ENCODE data around the gene OR6J1. TPM values are rescaled to one million over a fixed set of nuclear protein-coding genes. Genes with fewer than 3 reads are reported as not detected.
A peak's percentile ranks its signal among the peaks of the same experiment; 100 is the strongest.

OR6J1 gene
- total and polyA plus RNA-seq, 2 of the 13 experiments (the other 11 are each of a cell fraction or from before 2014, with no cell fraction given) = not detected

- TF ChIP-seq GLMP (CRISPR knock-in tag; IDR thresholded peaks at IDR 0.05; ENCODE audit: borderline replicate concordance) (0 out of 2 replicates have a peak, but pooled peaks have one; percentile 32), ELF3 (CRISPR knock-in tag; IDR thresholded peaks at IDR 0.05) (no peak), CAMTA2 (CRISPR knock-in tag; IDR thresholded peaks at IDR 0.05; ENCODE audit: borderline replicate concordance) (no peak), POLR2A (IDR thresholded peaks at IDR 0.05; ENCODE audit: insufficient read depth in 1 of 2, low read depth in 2 of 2, low read length in 2 of 2) (0 out of 4 replicates have a peak, but pooled peaks of 1 of the 2 experiments have one; percentile 1), CEBPB (IDR thresholded peaks at IDR 0.05; ENCODE audit: borderline replicate concordance, low read depth, low read length) (peak; percentile 44; the same call in 1 of the 2 replicates), ZNF782 (CRISPR knock-in tag; IDR thresholded peaks at IDR 0.05; ENCODE audit: borderline replicate concordance) (no peak)
These were observed 33.2 kb downstream of the OR6J1 start (continued) for GRCh38 chr14:22610931-22611330.

- no peak overlapping the region for H3K4me3 ChIP-seq (replicated peaks in 1 of 3; ENCODE audit: insufficient read depth in 1 of 3, low read depth in 2 of 3, low read length in 3 of 3)
- no peak overlapping the region for H3K9ac ChIP-seq (ENCODE audit: insufficient read depth, low read depth, low read length)
- ATAC-seq = no peak
- 0 out of 2 replicates have a peak, but pooled peaks cover 4% of the 10 kb centered on the region for H4K20me1 ChIP-seq (ENCODE audit: insufficient read depth, low read length)
- no peaks in the 10 kb centered on the region for H3K79me2 ChIP-seq (ENCODE audit: insufficient read depth, low read length)
- TF ChIP-seq RXRA (CRISPR knock-in tag; IDR thresholded peaks at IDR 0.05) (peak; percentile 14; the same call in 1 of the 2 replicates), NRL (CRISPR knock-in tag; IDR thresholded peaks at IDR 0.05; ENCODE audit: borderline replicate concordance) (peak; percentile 42; the same call in 1 of the 2 replicates), DNMT1 (CRISPR knock-in tag; IDR thresholded peaks at IDR 0.05) (no peak), ZBTB40 (IDR thresholded peaks at IDR 0.05) (no peak), ZBTB40 (CRISPR knock-in tag; IDR thresholded peaks at IDR 0.05) (peak; percentile 17; the same call in 1 of the 2 replicates), ZNF251 (CRISPR knock-in tag; IDR thresholded peaks at IDR 0.05) (0 out of 2 replicates have a peak, but pooled peaks have one; percentile 70)
- FAIRE-seq = no peak
- ChIA-PET CTCF (ENCODE audit: low intra/inter-chr PET ratio, low total read pairs) (interaction anchor here (1.5 kb wide), 1 partner anchor 9 kb away, joined by 3 read pairs; the partner anchor contains the start of gene ABHD4), POLR2A (interaction anchor here (0.9 to 1.2 kb wide), 3 partner anchors 8 to 18 kb away, joined by 3 to 6 read pairs (median 4); partner anchors contain the start of gene ABHD4)
- WGBS (ENCODE audit: low lambda C conversion rate) = 92% methylated on average over 3 of the region's 3 CpGs
- H3K36me3 ChIP-seq (replicated peaks in 1 of 2; ENCODE audit: control insufficient read depth in 1 of 2, insufficient read depth in 2 of 2, low read length in 2 of 2) = peaks cover 34 to 76% of the 10 kb centered on the region in 2 experiments
- no peak overlapping the region for H3K27ac ChIP-seq (ENCODE audit: extremely low read length, insufficient read depth, low read length)
- in situ Hi-C loops (cut with HindIII; ENCODE audit: extremely low pct_ligation_motif_present, low pct_unique_long_range_greater_than_20kb) = no loop called here
- H3K4me2 ChIP-seq (ENCODE audit: low read depth, low read length) = no peak overlapping the region
- peaks cover 9% of the 10 kb centered on the region for H3K4me1 ChIP-seq (ENCODE audit: insufficient read depth, low read length)
- no peaks in the 10 kb centered on the region for H3K27me3 ChIP-seq (ENCODE audit: control insufficient read depth in 1 of 2, insufficient read depth in 2 of 2, low read length in 2 of 2)
- no peak overlapping the region for H2AFZ ChIP-seq (ENCODE audit: low read length)
- no TSS peak for BruUV-seq (replicated peaks)
- intact Hi-C loops (cut with micrococcal nuclease; ENCODE audit: unreplicated experiment) = no loop called here
- DNase-seq (ENCODE audit: low spot score) = no peak
- no peaks in the 10 kb centered on the region for H3K9me3 ChIP-seq (ENCODE audit: low read length)
These were observed 36.9 kb downstream of the OR6J1 start for GRCh38 chr14:22607291-22607690.
